PFSK-1 (cell line): ENCODE data around the gene PAX8.

Source experiments
- POLR2AphosphoS5 ChIP-seq: IDR thresholded peaks from 2 replicates; pipeline ENCODE4 v1.6.1; 2012; ENCODE audit warnings: low read depth, mild to moderate bottlenecking, control low read depth, low read length, moderate library complexity
- SIN3A ChIP-seq: IDR thresholded peaks from 2 replicates; pipeline ENCODE4 v1.6.1; 2012; ENCODE audit warnings: mild to moderate bottlenecking, low read length, moderate library complexity, borderline replicate concordance; ENCODE audit not compliant: insufficient read depth
- TF ChIP-seq, protein P1 (sequence below), 2 experiments: IDR thresholded peaks; 2 replicates each; pipeline versions ENCODE4 v1.6.1 to v1.8.0; 2011 to 2012; ENCODE audit warnings: low read depth in 2 of 2, low read length in 2 of 2, control low read depth in 1 of 2, inconsistent platforms in 1 of 2, mild to moderate bottlenecking in 1 of 2, moderate library complexity in 1 of 2; ENCODE audit not compliant: insufficient read depth in 1 of 2

DNA sequence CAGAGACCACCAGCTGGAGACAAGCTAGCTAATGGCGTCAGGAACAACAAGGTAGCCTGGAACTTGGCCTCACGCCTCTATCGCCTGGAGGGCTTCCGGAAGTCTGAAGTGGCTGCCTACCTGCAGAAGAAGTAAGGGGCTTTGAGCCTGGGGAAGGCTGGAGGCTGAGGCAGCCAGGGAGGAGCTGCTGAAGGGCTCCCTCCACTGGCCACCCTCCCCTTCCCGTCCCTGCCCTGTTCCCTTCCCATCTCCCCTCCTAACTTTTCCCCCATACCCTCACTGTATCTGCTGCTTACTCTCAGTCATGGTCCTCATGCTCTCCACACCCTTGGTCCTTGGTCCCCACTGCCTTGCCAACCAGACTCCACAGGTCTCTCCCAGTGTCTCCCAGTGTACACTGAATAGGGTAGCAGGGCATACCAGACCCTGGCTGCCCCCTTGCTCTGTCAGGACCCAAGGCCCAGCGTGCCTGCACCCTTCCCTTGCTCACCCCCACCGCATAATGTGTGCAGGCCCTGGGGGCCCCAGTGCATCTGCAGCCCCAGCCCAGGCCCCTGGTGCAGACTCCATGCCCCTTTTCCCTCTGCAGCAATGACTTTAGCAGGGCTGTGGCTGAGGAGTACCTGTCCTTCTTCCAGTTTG is 86.1 kb downstream of the PAX8 start:
- TF ChIP-seq POLR2AphosphoS5 (no peak), SIN3A (no peak)
- TF ChIP-seq, protein P1, sequence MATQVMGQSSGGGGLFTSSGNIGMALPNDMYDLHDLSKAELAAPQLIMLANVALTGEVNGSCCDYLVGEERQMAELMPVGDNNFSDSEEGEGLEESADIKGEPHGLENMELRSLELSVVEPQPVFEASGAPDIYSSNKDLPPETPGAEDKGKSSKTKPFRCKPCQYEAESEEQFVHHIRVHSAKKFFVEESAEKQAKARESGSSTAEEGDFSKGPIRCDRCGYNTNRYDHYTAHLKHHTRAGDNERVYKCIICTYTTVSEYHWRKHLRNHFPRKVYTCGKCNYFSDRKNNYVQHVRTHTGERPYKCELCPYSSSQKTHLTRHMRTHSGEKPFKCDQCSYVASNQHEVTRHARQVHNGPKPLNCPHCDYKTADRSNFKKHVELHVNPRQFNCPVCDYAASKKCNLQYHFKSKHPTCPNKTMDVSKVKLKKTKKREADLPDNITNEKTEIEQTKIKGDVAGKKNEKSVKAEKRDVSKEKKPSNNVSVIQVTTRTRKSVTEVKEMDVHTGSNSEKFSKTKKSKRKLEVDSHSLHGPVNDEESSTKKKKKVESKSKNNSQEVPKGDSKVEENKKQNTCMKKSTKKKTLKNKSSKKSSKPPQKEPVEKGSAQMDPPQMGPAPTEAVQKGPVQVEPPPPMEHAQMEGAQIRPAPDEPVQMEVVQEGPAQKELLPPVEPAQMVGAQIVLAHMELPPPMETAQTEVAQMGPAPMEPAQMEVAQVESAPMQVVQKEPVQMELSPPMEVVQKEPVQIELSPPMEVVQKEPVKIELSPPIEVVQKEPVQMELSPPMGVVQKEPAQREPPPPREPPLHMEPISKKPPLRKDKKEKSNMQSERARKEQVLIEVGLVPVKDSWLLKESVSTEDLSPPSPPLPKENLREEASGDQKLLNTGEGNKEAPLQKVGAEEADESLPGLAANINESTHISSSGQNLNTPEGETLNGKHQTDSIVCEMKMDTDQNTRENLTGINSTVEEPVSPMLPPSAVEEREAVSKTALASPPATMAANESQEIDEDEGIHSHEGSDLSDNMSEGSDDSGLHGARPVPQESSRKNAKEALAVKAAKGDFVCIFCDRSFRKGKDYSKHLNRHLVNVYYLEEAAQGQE (IDR thresholded peaks at IDR 0.05; ENCODE audit: insufficient read depth in 1 of 2, low read depth in 2 of 2, low read length in 2 of 2): no peak
